ENCODE measurements around the gene FAM241B.

Gene FAM241B

DNA sequence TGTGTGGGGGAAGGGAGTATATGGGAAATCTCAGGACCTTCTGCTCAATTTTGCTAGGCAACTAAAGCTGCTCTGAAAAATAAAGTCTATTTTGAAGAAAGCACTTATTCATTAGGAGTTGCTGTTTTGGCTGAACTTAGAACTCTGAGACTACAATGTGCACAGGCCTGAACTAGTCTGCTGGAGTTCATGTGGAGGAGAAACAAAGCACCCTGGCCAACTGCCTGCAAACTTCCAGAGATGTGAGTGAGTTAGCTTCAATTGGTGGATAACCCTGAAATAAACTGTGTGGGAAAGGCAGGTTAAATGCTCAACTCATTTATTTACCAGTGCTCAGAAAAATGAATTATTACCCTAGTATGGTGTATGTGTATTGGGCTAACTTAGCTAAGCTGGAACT lies 17.3 kb upstream of the FAM241B start:
- no peak for DNase-seq (ENCODE audit: insufficient read length, low spot score)
- TF ChIP-seq, protein P1, sequence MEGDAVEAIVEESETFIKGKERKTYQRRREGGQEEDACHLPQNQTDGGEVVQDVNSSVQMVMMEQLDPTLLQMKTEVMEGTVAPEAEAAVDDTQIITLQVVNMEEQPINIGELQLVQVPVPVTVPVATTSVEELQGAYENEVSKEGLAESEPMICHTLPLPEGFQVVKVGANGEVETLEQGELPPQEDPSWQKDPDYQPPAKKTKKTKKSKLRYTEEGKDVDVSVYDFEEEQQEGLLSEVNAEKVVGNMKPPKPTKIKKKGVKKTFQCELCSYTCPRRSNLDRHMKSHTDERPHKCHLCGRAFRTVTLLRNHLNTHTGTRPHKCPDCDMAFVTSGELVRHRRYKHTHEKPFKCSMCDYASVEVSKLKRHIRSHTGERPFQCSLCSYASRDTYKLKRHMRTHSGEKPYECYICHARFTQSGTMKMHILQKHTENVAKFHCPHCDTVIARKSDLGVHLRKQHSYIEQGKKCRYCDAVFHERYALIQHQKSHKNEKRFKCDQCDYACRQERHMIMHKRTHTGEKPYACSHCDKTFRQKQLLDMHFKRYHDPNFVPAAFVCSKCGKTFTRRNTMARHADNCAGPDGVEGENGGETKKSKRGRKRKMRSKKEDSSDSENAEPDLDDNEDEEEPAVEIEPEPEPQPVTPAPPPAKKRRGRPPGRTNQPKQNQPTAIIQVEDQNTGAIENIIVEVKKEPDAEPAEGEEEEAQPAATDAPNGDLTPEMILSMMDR (IDR thresholded peaks at IDR 0.05; ENCODE audit: insufficient read depth, missing control alignments) = no peak
- FAIRE-seq = no peak

DNA sequence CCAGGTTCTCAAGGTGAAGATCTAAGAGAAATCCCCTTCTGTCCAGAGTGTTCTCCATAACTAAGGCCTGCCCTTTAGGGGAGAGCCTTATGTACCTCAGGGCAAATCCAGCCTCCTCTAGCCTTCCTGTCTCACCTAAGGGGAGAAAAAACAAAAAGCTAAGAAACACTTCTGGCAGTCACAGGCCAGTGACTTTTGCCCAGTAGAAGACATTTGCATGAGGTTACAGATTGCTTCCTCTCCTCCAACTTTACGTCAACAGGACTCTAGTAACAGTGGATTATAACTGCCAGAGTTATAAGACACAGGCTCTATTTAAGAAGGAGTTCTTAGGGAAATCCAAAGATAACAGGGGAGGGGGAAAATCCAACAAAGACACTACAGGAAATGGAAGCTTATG lies 15.9 kb upstream of the FAM241B start:
- FAIRE-seq = no peak
- TF ChIP-seq, protein P1 (IDR thresholded peaks at IDR 0.05; ENCODE audit: insufficient read depth, missing control alignments) = no peak
- no peak for DNase-seq (ENCODE audit: insufficient read length, low spot score)

DNA sequence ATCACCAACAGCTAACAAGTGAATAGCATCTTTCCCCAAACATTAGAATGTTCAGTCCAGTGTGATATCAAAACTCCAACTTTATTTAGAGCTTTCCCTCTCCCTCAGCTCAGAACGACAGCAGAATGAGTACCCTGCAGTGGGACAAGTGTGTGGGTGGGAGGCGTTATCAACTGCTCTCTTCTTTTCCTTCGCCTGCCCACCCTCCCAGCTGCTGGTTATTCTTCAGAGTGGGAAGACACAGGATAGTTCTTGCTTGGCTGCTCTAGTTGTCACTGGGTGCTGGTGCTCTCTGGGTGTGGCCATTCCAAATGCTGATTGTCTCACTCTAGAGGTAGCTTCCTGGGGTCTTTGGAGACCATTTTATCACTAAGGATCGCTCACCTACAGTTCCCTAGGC lies 13.7 kb upstream of the FAM241B start:
- DNase-seq (ENCODE audit: insufficient read length, low spot score) = no peak
- TF ChIP-seq, protein P1 (IDR thresholded peaks at IDR 0.05; ENCODE audit: insufficient read depth, missing control alignments) = no peak
- FAIRE-seq = no peak

DNA sequence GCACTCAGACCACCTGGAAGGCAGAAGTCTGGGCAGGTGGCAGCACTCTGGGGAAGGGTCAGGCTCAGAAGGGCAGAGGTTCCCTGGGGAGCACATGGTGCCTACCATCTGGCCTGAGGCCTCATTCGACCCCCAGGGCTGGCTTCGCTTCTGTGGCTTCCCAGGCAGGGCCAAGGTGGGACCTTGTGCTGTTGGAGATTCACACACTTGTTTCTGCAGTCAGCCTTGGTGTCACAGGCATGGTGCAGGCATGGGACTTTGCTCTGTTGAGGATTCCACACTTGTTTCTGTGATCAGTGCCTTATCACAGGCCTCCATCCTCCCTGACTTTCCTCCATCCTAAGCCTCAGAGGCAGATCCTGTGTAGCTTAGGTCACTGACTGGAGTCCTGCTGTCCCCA lies 11.3 kb upstream of the FAM241B start:
- TF ChIP-seq, protein P1 (IDR thresholded peaks at IDR 0.05; ENCODE audit: insufficient read depth, missing control alignments) = no peak
- FAIRE-seq (no peak), DNase-seq (ENCODE audit: insufficient read length, low spot score) (no peak)

DNA sequence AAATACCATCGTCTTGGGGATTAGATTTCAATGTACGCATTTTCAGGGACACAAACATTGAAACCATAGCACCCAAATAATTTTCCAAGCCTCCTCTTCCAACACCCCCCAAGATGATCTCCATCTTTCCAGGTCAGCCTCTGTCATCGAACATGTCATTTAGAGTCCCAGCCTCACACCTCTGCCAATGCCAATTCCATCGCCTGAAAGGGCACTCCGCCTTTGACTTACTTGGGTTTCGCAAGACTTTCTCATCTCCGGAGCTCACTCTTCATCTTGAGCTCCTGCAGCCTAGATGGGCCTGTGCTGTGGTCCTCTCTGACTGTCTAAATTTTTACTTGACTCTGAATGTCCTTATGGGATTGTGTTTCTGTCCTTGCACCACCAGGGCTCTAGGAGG lies 10.4 kb upstream of the FAM241B start:
- TF ChIP-seq, protein P1 (IDR thresholded peaks at IDR 0.05; ENCODE audit: insufficient read depth, missing control alignments) = no peak
- no peak for DNase-seq (ENCODE audit: insufficient read length, low spot score)
- no peak for FAIRE-seq

DNA sequence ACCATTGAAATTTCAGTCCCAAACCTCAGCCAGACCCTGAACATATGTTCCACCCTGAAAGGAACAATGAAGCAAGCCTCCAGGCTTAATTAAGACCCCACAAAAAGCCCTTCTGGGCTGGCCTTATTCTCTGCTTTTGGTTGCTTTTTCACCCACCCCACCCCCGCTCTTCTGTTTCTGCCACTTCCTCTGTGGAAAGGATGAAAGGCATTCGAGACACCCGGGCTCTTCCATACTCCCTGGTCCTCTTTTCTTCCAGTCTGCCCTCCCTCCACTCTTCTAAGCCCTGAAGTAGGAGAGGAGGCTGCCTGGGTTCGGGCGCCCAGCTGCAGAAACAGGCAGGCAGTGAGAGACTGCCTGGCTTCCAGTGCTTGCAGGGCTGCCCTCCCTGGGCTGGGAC lies 9.4 kb upstream of the FAM241B start:
- TF ChIP-seq, protein P1 (IDR thresholded peaks at IDR 0.05; ENCODE audit: insufficient read depth, missing control alignments) = no peak
- DNase-seq (ENCODE audit: insufficient read length, low spot score) = no peak
- FAIRE-seq = no peak

DNA sequence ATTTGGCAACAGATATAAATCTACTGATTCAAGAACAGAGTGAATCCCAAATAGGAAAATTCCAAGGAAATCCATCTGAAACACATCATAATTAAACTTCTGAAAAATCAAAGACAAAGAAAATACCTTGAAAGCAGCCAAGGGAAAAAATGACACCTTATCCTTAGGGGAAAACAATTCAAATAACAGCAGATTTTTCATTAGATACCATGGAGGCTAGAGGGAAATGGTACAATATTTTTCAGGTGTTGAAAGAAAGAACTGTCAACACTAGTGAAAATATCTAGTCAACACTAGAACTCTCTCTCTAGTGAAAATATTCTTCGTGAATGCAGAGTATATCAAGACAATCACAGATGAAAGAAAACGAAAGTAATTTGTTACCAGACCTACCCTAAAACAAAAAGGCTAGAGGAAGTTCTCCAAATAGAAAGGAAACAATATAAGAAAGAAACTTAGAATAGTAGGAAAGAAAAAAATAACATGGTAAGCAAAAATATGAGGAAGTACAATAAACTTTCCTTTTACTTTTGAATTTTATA lies 5.7 kb upstream of the FAM241B start:
- FAIRE-seq (no peak), DNase-seq (ENCODE audit: insufficient read length, low spot score) (no peak)
- TF ChIP-seq, protein P1 (IDR thresholded peaks at IDR 0.05; ENCODE audit: insufficient read depth, missing control alignments) = no peak

Measured in D721Med (cell line).